Common myeloid progenitor, CD34-positive (primary cell): ENCODE data around the gene PLP1.

Experiments
- CTCF ChIA-PET: fragments of 350-600 bp; sonication (Branson Sonifier 250); formaldehyde crosslinking; loops from one replicate; lab custom pipeline; 2021; ENCODE audit warnings: antibody characterized with exemption; lab: Charles Lee
- POLR2A ChIA-PET: fragments of 350-600 bp; sonication (Branson Sonifier 250); formaldehyde crosslinking; loops from one replicate; lab custom pipeline; 2021; ENCODE audit warnings: antibody characterized with exemption; lab: Charles Lee
- DNase-seq, 3 donors: peaks; one replicate each; pipeline versions ENCODE4 v3.0.0 to v3.0.0-alpha.2; 2013
- H3K27ac ChIP-seq, 2 experiments: 1 replicate in 1 of 2; 2 replicates in 1 of 2; pipeline ENCODE4 v1.7.0; 2013; ENCODE audit warnings: inconsistent platforms in 2 of 2, low read length in 2 of 2, mild to moderate bottlenecking in 2 of 2, low read depth in 1 of 2, moderate library complexity in 1 of 2; ENCODE audit not compliant: severe bottlenecking in 2 of 2, insufficient read depth in 1 of 2, poor library complexity in 1 of 2
- H3K27me3 ChIP-seq, 5 experiments: replicated peaks in 2 of 5; 1 replicate in 3 of 5; 2 replicates in 2 of 5; pipeline versions ENCODE4 v1.6.1 to v1.7.0; 2013; ENCODE audit warnings: low read length in 4 of 5, mild to moderate bottlenecking in 2 of 5, moderate library complexity in 2 of 5, inconsistent platforms in 1 of 5; ENCODE audit not compliant: insufficient read depth in 5 of 5, control insufficient read depth in 4 of 5
- H3K36me3 ChIP-seq, 4 experiments: 1 replicate in 2 of 4; 2 replicates in 2 of 4; pipeline versions ENCODE4 v1.6.1 to v1.7.0; 2013; ENCODE audit warnings: low read length in 3 of 4, control low read depth in 1 of 4, mild to moderate bottlenecking in 1 of 4; ENCODE audit not compliant: control insufficient read depth in 4 of 4, insufficient read depth in 4 of 4
- H3K4me1 ChIP-seq, 4 experiments: 1 replicate in 3 of 4; 2 replicates in 1 of 4; pipeline versions ENCODE4 v1.6.1 to v1.7.1; 2013; ENCODE audit warnings: low read length in 3 of 4, mild to moderate bottlenecking in 3 of 4, control low read depth in 1 of 4, inconsistent platforms in 1 of 4, moderate library complexity in 1 of 4; ENCODE audit not compliant: control insufficient read depth in 4 of 4, insufficient read depth in 4 of 4; ENCODE audit errors: control extremely low read depth in 1 of 4
- H3K4me3 ChIP-seq, 7 experiments: 1 replicate in 4 of 7; 2 replicates in 3 of 7; pipeline versions ENCODE4 v1.5.1 to v1.7.0; 2013; ENCODE audit warnings: mild to moderate bottlenecking in 7 of 7, low read length in 6 of 7, moderate library complexity in 6 of 7, inconsistent platforms in 2 of 7, low read depth in 2 of 7, control low read depth in 1 of 7; ENCODE audit not compliant: insufficient read depth in 4 of 7, control insufficient read depth in 1 of 7; ENCODE audit errors: extremely low read depth in 1 of 7
- H3K9me3 ChIP-seq, 5 experiments: 1 replicate in 4 of 5; 2 replicates in 1 of 5; pipeline versions ENCODE4 v1.6.1 to v1.7.1; 2013; ENCODE audit warnings: low read length in 4 of 5, mild to moderate bottlenecking in 2 of 5, inconsistent platforms in 1 of 5, low read depth in 1 of 5, moderate library complexity in 1 of 5; ENCODE audit not compliant: control insufficient read depth in 4 of 5, insufficient read depth in 2 of 5; ENCODE audit errors: control extremely low read depth in 1 of 5
- WGBS: methylation state at CpG from one replicate; pipeline ENCODE4 v1.1.5; 2013; ENCODE audit not compliant: insufficient coverage; 5-methylcytosine and 5-hydroxymethylcytosine counted together

Gene PLP1

DNA sequence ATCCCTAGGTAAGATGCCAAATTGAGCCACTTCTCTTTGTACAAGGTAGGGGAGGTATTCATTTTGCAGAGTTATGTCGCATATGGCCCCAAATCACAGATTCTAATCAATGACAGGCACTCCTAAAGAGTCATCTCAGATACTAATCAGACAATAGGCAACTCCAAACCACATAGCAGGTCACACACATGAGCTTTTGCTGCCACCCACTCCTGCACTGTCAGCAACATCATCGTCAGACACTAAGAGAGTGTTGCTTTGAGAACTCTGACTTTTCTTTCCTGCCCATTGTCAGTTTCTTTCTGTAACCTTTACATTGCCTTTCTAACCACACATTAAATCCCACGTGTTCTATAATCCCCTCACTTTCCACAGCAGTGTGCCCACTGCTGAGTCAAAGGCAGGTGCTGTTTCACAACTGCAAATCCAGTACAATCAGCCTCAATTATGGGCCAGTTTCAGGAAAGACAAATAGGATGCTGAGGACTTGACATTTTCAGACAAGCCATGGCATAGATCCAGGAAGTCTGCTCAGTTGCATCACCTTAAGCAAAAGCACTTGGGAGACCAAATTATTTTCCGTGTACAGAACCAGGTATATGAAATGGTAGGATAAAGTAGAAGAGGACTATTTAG is 42.4 kb upstream of the PLP1 start:
- H3K4me1 ChIP-seq: peaks cover 0 to 28% (median 17%) of the 10 kb centered on the region in 4 experiments
- no peak overlapping the region for H3K27ac ChIP-seq
- peaks cover 0 to 3% (median 0%) of the 10 kb centered on the region in 5 experiments for H3K27me3 ChIP-seq
- WGBS: 83% methylated on average over 1 of the region's 4 CpGs
- POLR2A ChIA-PET: no interaction called here
- H3K9me3 ChIP-seq: no peaks in the 10 kb centered on the region
- no peaks in the 10 kb centered on the region for H3K36me3 ChIP-seq
- DNase-seq: no peak
- no peak overlapping the region for H3K4me3 ChIP-seq
- CTCF ChIA-PET: interaction anchor here (1.3 kb wide), 1 partner anchor 21 kb away, joined by 3 read pairs; no protein-coding TSS in a partner anchor

DNA sequence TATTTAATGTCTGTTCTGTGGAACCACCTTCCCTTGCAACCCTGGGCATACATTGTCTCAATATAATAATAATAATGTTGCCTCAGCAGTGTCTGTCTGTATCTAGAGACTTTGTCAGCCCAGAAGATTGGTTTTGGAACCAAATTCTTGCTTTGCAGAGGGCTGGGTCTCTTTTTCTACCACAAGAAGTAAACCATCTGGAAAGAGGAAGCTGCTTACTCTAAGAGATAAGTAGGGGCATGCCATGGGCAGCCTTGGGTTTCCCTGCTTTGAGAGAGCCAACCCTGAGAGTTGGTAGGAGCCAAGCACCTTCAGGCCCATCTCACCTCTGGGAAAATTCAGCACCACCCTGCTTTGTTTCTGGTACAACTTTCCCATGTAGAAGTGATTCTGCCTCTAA is 38.9 kb upstream of the PLP1 start:
- Histone ChIP-seq H3K27ac (no peak overlapping the region), H3K4me3 (no peak overlapping the region), H3K27me3 (peaks cover 0 to 3% (median 0%) of the 10 kb centered on the region in 5 experiments), H3K9me3 (no peaks in the 10 kb centered on the region), H3K36me3 (no peaks in the 10 kb centered on the region), H3K4me1 (peaks cover 0 to 8% (median 3%) of the 10 kb centered on the region in 4 experiments)
- DNase-seq: peak; percentile 14 to 74 (median 62)
- ChIA-PET POLR2A (no interaction called here), CTCF (interaction anchor here (1.4 kb wide), 1 partner anchor 12 kb away, joined by 3 read pairs; no protein-coding TSS in a partner anchor)

GRCh38 chrX:103739421-103739820 is 37.2 kb upstream of the PLP1 start:
- H3K27me3 ChIP-seq: peaks cover 0 to 3% (median 0%) of the 10 kb centered on the region in 5 experiments
- no peaks in the 10 kb centered on the region for H3K9me3 ChIP-seq
- no peak for DNase-seq
- no peak overlapping the region for H3K4me3 ChIP-seq
- CTCF ChIA-PET: no interaction called here
- 67% methylated on average over 1 of the region's 1 CpG for WGBS
- POLR2A ChIA-PET: interaction anchor here (0.6 kb wide), 1 partner anchor 88 kb away, joined by 3 read pairs; no protein-coding TSS in a partner anchor
- H3K36me3 ChIP-seq: no peaks in the 10 kb centered on the region
- peaks cover 0 to 8% (median 3%) of the 10 kb centered on the region in 4 experiments for H3K4me1 ChIP-seq
- no peak overlapping the region for H3K27ac ChIP-seq

- Histone ChIP-seq H3K27ac (no peak overlapping the region), H3K9me3 (no peaks in the 10 kb centered on the region), H3K27me3 (peaks cover 0 to 5% (median 0%) of the 10 kb centered on the region in 5 experiments), H3K4me3 (no peak overlapping the region), H3K36me3 (no peaks in the 10 kb centered on the region), H3K4me1 (peaks cover 0 to 8% (median 3%) of the 10 kb centered on the region in 4 experiments)
- ChIA-PET POLR2A (no interaction called here), CTCF (interaction anchor here (1.2 kb wide), 1 partner anchor 29 kb away, joined by 3 read pairs; no protein-coding TSS in a partner anchor)
- 70% methylated on average over 1 of the region's 1 CpG for WGBS
- DNase-seq: no peak
Measured at GRCh38 chrX:103741879-103742278, 34.8 kb upstream of the PLP1 start.

GRCh38 chrX:103742339-103742738 is 34.3 kb upstream of the PLP1 start:
- POLR2A ChIA-PET: no interaction called here
- peaks cover 0 to 5% (median 1%) of the 10 kb centered on the region in 4 experiments for H3K4me1 ChIP-seq
- no peak overlapping the region for H3K27ac ChIP-seq
- peaks cover 0 to 5% (median 0%) of the 10 kb centered on the region in 5 experiments for H3K27me3 ChIP-seq
- WGBS: 73% methylated on average over 3 of the region's 6 CpGs
- no peak for DNase-seq
- H3K36me3 ChIP-seq: no peaks in the 10 kb centered on the region
- no peaks in the 10 kb centered on the region for H3K9me3 ChIP-seq
- no peak overlapping the region for H3K4me3 ChIP-seq
- CTCF ChIA-PET: no interaction called here

- no peaks in the 10 kb centered on the region for H3K9me3 ChIP-seq
- no peaks in the 10 kb centered on the region for H3K36me3 ChIP-seq
- H3K4me3 ChIP-seq: no peak overlapping the region
- no peak for DNase-seq
- H3K27me3 ChIP-seq: peaks cover 0 to 6% (median 0%) of the 10 kb centered on the region in 5 experiments
- ChIA-PET CTCF (no interaction called here), POLR2A (no interaction called here)
- H3K27ac ChIP-seq: no peak overlapping the region
- no CpG with 5 or more reads among the region's 2 CpGs for WGBS
- no peaks in the 10 kb centered on the region for H3K4me1 ChIP-seq
Measured at GRCh38 chrX:103747163-103747562, 29.5 kb upstream of the PLP1 start.

GRCh38 chrX:103754401-103754800 is 22.2 kb upstream of the PLP1 start:
- 86% methylated on average over 2 of the region's 4 CpGs for WGBS
- no peak for DNase-seq
- POLR2A ChIA-PET: no interaction called here

More at GRCh38 chrX:103754401-103754800, 22.2 kb upstream of the PLP1 start:
- Histone ChIP-seq H3K36me3 (no peaks in the 10 kb centered on the region), H3K27me3 (no peaks in the 10 kb centered on the region), H3K4me1 (peaks cover 0 to 18% (median 8%) of the 10 kb centered on the region in 4 experiments), H3K4me3 (no peak overlapping the region), H3K9me3 (peaks cover 0 to 4% (median 0%) of the 10 kb centered on the region in 5 experiments), H3K27ac (no peak overlapping the region)
- CTCF ChIA-PET: interaction anchor here (0.8 kb wide), 1 partner anchor 16 kb away, joined by 4 read pairs; no protein-coding TSS in a partner anchor
